MM.1S (cell line): Measurements from ENCODE around the gene DOP1A.

ENCODE experiments used
- EZH2 ChIP-seq: fragments of 300-600 bp; sonication (generic); optimal IDR thresholded peaks from 2 replicates; pipeline ENCODE3; 2017; ENCODE audit warnings: low read depth, mild to moderate bottlenecking, antibody characterized with exemption, low read length, mixed read lengths
- EZH2phosphoT487 ChIP-seq: fragments of 300-600 bp; sonication (generic); IDR thresholded peaks from 2 replicates; pipeline ENCODE4 v1.6.1; 2018; ENCODE audit warnings: antibody characterized with exemption, low read length
- TF ChIP-seq, protein P1 (sequence below): fragments of 300-600 bp; sonication (generic); IDR thresholded peaks from 2 replicates; pipeline ENCODE4 v1.5.1; 2016; ENCODE audit warnings: antibody characterized with exemption, low read length, mixed read lengths

DNA sequence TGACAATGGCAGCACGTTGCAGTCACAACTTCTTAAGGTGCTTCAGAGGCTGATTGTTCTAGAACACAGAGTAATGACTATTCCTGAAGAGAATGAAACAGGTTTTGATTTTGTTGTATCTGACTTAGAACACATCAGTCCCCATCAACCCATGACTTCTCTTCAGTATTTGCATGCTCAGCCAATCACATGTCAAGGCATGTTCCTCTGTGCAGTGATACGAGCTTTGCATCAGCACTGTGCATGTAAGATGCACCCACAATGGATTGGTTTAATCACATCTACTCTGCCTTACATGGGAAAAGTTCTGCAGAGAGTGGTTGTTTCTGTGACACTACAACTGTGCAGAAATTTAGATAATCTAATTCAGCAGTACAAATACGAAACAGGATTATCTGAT lies 71.3 kb downstream of the DOP1A start:
- TF ChIP-seq, protein P1, sequence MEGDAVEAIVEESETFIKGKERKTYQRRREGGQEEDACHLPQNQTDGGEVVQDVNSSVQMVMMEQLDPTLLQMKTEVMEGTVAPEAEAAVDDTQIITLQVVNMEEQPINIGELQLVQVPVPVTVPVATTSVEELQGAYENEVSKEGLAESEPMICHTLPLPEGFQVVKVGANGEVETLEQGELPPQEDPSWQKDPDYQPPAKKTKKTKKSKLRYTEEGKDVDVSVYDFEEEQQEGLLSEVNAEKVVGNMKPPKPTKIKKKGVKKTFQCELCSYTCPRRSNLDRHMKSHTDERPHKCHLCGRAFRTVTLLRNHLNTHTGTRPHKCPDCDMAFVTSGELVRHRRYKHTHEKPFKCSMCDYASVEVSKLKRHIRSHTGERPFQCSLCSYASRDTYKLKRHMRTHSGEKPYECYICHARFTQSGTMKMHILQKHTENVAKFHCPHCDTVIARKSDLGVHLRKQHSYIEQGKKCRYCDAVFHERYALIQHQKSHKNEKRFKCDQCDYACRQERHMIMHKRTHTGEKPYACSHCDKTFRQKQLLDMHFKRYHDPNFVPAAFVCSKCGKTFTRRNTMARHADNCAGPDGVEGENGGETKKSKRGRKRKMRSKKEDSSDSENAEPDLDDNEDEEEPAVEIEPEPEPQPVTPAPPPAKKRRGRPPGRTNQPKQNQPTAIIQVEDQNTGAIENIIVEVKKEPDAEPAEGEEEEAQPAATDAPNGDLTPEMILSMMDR = no peak
- TF ChIP-seq EZH2 (no peak), EZH2phosphoT487 (no peak)
